ENCODE measurements around the gene DNAJB11.

GRCh38 chr3:186564586-186564985, 5.9 kb upstream of the DNAJB11 start:
- TF ChIP-seq EP300 (IDR thresholded peaks at IDR 0.05): no peak
- TF ChIP-seq, protein P1, sequence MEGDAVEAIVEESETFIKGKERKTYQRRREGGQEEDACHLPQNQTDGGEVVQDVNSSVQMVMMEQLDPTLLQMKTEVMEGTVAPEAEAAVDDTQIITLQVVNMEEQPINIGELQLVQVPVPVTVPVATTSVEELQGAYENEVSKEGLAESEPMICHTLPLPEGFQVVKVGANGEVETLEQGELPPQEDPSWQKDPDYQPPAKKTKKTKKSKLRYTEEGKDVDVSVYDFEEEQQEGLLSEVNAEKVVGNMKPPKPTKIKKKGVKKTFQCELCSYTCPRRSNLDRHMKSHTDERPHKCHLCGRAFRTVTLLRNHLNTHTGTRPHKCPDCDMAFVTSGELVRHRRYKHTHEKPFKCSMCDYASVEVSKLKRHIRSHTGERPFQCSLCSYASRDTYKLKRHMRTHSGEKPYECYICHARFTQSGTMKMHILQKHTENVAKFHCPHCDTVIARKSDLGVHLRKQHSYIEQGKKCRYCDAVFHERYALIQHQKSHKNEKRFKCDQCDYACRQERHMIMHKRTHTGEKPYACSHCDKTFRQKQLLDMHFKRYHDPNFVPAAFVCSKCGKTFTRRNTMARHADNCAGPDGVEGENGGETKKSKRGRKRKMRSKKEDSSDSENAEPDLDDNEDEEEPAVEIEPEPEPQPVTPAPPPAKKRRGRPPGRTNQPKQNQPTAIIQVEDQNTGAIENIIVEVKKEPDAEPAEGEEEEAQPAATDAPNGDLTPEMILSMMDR (IDR thresholded peaks at IDR 0.05): no peak

Data from tibial nerve (tissue), 4 donors.